Superior temporal gyrus (tissue), 1 donor: Measurements from ENCODE around the gene JDP2.

Experiments used
- DNase-seq: peaks from one replicate; pipeline ENCODE4 v3.0.0-alpha.2; 2016; ENCODE audit errors: extremely low spot score

The JDP2 gene

DNA sequence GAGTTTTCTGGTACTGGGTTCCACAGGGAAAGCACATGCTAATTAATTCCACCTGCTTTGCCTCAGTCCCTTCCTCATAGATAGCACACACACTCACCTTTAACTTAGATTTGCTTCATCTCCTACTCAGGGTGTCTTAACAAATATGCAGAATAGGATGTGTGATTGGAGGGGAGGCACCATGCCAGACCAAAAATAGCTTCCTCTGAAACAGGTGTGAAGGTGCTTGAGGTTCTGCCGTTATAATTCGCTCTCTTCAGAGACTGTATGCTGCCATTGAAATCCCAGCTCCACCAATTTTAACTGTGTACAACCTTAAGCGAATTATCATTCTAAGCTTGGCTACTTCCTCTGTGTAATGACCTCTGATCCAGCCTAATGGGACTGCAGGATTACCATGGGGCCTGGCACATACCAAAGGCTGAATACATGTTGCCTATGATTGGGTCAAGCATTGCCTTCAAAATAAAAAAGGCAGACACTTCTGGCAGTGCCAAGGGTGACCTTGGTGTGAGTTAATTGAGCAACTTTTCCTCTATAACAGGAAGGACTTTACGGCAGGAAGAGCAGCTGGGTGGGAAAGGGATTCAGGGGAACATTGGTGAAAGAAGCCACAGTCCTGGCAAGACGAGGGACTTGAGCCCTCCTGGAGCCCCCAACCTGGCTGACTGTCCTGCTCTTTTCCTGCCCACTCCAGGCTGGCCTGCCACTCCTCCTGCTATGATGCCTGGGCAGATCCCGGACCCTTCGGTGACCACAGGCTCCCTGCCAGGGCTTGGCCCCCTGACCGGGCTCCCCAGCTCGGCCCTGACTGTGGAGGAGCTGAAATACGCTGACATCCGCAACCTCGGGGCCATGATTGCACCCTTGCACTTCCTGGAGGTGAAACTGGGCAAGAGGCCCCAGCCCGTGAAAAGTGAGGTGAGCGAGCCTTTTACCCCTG lies 9.7 kb downstream of the JDP2 start:
- DNase-seq = no peak

DNA sequence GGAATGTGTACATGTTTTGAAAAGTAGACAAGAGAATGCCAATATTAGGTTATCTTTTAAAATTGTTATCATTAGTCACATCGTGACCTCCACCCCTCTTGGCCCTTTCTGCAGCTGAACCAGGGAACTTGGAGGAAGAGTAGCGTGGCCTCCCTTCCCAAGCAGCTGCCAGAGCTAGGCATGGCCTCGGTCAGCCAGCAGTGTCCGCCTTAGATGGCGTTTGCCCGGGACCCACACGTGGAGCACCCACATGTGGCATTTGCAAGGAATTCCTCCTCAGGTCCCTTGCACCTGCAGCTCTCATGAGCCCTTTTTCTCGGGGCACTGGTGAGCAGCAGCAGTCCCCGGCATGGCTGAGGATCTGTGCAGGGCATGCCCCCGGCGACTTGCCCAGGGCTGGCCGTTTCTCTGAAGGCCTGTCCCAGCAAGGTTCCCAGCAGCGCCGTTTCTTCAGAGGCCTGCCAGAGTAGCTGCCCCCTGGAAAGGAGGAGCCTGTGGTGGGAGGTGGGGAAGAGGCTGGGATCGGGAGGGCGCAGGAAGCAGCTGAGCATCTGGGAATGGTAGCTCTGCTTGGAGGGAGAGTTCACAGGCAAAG lies 10.8 kb downstream of the JDP2 start:
- no peak for DNase-seq

DNA sequence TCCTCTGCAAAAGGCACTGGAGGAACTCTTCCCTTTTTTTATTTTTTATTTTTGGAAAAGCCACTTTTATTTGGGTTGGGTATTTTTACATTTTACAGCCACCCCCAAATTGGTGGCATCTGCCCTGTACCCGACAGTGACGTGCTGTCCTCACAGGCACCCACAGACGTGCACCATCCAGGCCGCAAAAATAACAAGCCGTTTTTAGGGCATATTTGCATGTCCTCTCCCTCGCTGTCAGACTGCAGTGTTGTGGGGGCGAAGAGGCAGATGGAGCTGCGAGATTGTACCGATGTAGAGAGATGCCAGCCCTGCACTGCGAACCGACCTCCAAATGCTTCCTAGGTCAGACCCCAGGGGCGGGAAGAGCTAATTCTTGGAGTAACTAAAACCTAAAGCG lies 12.2 kb downstream of the JDP2 start:
- DNase-seq = peak; percentile 56

DNA sequence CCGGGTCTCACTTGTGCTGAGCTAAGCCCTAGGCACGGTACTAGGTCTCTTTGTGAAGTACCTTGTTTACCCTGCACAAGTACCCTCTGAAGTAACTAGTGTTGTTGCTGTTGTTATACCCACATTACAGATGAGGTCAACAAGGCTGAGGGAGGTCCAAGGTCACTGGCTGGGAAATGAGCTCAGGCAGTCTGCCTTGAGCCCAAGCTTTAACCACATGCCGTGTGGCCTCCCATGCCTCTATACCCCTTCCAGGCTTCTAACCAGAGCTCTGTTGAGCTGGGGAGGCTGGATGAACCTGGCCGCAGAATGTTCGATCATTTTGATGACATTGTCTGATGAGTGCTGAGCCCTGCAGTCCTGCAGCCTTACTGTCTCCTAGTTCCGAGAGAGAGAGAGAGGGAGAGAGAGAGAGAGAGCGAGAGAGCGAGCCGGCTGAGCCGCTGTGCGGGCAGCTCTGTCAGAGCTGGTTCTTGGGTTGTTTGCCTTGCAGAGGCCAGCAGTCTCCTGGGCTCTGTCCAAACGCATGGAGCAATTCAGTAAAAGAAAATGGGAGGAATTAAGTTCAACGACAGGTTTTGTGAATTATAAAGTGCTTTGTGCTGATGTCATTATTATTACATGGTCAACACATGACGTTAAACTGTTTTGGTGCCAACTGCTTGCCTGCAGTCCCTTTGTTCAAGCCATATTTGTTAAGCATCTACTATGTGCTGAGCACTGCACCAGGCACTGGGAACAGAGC lies 13.1 kb downstream of the JDP2 start:
- no peak for DNase-seq

DNA sequence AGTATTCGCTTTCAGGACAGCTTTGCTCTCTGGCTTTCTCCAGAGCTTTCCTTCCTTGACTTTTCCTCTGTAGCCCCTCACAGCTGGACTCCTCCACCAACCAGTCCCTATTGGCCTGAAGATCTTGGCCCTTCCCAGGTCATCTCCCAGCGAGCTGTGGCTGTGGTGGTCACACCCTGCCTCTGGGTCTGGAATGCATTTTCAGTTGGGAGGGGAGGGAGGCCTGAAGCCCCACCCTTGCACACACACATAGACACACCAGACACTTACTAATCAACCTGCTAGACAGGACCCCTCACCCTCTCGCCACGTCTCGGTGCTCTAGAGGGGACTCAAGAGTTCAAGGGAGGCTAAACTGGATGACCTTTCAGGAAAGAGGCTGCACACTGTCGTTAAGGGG lies 13.9 kb downstream of the JDP2 start:
- DNase-seq = no peak

DNA sequence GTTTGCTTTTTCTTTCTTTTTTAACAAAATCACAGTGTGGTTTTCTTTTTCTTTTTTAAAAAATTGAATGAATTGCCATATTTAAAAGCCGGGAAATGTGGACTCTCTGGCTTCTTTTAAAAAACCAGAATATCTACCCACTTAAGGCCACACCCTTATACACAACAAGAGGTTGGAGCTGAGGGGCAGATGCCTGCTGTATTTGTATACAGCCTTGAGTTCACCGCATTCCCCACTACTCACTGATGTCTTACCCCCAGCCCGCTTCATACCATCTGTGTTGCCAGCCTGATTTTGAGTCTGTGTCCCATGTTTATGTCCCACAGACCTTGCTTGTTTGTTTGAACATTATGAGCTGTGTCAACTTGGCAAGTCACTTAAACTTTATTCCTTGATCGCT lies 14.3 kb downstream of the JDP2 start:
- DNase-seq = no peak

DNA sequence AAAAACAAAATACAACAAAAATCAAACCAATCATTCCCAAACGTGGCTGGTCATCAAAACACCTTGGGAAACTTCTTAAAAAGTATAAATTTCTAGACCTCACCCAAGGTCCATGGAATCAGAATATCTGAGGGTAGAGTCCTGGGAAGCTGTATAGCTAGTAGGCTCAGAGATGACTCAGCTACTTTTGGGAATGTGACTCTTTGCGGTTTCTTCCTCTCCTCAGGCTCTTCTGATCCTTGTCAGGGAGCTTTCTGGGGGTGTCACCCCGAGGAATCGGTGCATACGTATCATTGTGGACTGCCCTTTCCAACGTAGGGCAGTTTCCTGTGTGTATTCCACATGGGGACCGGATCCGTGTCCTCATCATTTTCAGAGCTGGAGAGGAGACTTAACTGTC lies 14.8 kb downstream of the JDP2 start:
- no peak for DNase-seq

DNA sequence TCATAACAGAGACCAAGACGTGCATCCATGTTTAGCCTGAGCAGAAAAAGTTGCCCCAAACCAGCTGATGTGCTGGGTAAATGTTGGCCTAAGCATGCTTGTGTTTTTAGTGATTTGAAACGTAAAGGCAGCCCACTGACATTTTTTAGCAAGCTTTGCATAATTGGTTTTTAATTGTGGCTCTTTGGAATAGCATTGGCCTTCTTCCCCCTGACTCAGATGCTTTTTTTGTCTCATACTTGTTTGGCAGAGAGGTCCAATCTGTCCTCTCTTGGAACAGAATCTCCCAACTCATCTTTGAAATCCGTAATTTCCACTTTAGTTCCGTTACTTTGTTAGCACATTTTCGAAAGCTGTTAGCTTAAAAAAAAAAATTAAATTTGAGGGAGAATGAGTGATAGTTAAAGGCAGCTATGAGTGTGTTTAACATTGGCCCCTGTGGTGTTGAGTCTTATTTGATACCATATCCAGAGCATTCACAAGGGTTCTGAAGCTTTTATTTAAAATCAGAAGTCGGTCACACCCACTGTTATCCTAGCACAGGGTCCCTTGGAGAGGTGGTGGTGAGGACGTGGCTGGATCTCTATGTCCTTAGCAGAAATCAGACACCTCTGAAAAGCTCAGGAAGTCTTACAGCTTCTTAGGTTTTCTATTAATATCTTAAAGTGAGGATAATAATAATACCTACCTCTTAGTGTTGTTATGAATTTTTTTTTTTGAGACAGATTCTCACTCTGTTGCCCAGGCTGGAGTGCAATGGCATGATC lies 15.6 kb downstream of the JDP2 start:
- DNase-seq = peak; percentile 71

DNA sequence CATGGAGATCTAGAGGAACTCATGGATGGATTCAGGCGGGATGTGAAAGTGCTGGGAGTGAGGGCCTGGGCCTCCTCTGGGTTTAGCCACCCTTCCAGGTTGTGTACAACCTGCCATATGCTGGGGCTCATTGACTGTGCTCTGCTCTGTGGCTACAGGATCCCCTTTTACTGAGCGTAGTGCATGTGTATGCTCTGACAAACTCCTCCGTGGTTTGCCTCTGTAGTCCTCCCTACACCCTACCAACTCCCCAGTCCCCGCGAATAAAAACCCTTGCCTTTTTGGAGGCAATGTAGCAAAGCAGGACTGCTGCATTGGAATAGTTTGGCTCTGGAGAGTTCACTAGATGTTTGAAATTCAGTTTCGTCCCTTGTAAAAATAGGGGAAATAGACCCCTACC lies 17.4 kb downstream of the JDP2 start:
- no peak for DNase-seq

DNA sequence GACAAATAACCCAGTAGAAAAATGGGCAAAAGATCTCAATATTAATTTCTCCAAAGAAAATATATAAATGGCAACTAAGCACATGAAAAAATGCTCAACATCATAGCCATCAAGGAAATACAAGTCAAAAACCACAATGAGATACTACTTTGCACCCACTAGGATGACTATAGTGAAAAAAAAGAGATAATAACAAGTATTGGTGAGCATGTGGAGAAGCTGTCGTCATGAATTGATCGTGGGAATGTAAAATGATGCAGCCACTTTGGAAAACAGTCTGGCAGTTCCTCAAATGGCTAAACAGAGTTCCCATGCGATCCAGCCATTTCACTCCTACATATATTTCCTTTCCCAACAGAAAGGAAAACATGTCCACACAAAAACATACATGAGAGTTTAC lies 18.1 kb downstream of the JDP2 start:
- no peak for DNase-seq

DNA sequence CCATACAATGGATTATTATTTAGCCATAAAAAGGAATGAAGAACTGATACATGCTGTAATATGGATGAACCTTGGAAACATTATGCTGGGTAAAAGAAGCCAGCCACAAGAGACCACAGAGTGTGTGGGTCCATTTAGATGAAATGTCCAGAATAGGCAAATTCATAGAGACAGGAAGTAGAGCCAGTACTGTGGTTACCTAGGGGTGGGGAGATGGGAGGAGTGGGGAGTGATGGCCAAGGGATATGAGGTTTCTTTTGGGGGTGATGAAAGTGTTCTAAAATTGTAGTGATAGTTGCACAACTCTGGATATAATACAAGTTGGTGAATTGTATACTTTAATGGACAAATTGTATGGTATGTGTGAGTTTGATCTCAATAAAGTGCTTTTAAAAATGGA lies 18.6 kb downstream of the JDP2 start:
- no peak for DNase-seq

DNA sequence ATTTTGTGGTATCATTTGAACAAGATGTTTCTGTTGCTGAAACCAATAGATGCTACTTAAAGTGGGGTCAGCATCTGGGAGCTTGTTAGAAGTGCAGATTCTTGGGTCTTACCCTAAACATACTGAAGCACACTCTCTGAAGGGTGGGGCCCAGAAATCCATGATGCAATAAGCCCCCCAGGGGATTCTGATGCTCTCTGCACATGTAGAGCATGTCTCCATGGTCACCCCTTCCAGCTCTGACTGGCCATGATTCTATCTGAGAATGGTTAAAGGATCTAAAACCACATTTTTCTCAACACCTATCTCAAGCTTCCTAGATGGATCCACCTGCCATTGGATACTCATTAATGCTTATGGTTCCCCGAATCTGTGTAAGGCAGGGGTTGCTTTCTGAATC lies 20.4 kb downstream of the JDP2 start:
- DNase-seq = no peak

DNA sequence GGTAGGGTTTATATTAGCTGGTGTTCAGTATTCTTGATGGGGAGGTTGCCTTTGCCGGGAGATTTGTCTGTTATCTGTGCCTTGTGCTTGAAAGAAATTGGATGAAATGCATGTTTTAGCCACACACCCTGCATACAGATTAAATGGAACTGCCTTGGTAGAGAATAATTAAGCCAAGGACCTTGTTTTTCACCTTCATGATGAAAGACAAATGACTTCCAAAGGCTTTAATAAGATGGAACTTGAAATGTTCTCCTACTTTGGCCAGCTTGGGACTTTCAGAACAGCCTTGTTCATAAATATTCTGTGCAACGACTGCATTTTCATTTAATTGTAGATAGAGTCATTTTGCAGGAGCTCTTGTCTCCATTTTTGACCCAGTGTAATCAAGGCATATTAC lies 21.2 kb downstream of the JDP2 start:
- DNase-seq = peak; percentile 44

DNA sequence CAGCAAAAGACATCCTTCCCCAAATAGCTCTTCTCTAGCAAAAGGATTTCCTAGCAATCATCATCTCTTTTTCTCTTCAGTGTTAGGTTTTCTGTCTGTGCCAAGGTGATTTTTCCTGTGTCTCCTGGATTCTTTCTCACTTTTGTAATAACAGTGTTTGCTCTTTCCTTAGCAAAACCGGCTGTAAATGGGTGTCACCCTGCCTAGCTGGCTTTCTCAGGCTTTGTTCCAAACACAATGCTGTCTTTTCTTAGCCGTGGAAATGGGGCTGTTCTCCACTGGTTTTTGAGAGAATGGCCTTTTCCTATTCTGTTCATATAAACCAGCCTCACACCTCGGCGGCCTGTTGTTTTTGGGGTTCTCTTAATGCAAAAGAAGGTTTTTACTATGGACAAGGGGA lies 21.9 kb downstream of the JDP2 start:
- peak; percentile 38 for DNase-seq

DNA sequence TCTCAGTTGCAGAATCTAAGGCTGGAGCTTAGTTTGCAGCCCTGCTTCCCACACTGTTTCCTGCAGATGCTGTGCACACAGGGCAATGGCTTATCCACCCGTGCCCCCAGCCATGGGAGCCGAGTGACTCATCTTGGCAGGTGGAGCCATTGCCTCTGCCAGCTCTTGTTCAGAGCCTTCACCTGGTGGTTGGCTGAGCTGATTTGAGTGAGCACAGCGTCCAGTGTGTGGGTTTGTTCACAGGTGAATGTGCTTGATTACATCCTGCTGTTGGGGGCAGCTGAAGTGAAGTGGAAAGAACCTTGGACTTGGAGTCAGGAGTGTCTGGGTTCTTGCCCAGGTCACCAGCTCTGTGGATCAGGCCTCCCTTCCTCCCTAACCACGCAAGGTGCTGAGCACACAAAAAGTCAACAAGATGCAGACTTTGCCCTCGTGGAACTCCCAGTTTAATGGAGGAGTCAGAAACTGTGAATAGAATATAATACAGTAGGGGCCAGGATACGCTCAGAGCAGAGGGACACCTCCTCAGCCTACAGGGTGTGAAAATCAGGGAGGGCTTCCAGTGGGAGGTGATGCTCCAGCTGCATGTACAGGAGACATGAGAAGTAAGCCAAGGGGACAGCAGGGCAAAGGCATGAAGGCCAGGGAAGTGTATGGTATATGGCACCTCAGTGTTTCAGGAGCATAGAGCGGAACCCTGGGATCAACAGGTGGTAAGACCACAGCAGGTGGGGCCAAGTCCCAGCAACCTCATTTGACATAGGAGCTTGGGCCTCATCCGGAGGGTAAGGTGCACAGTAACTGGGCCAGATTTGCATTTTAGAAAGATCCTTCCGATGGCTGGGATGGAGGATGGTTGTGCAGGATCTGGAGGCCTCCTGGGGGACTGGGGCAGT lies 22.8 kb downstream of the JDP2 start:
- DNase-seq = no peak

DNA sequence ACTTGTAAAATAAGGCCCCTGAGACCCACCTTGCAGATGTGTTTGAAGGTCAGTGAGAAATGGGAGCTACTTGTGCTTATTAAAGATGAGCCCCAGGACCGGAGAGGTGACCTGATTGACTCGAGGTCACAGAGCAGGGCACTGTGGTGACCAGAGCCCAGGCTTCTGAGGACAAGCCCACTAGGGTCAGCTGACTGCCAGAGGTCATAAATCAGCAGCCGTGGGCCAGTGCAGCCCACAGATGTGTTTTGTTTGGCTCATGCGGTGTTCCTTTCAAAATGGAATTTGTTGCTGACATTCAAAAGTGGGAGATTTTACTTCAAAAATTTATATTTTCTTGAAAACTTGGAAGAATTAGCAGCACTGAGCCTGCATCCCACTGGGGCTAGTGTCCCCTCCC lies 24.5 kb downstream of the JDP2 start:
- no peak for DNase-seq

DNA sequence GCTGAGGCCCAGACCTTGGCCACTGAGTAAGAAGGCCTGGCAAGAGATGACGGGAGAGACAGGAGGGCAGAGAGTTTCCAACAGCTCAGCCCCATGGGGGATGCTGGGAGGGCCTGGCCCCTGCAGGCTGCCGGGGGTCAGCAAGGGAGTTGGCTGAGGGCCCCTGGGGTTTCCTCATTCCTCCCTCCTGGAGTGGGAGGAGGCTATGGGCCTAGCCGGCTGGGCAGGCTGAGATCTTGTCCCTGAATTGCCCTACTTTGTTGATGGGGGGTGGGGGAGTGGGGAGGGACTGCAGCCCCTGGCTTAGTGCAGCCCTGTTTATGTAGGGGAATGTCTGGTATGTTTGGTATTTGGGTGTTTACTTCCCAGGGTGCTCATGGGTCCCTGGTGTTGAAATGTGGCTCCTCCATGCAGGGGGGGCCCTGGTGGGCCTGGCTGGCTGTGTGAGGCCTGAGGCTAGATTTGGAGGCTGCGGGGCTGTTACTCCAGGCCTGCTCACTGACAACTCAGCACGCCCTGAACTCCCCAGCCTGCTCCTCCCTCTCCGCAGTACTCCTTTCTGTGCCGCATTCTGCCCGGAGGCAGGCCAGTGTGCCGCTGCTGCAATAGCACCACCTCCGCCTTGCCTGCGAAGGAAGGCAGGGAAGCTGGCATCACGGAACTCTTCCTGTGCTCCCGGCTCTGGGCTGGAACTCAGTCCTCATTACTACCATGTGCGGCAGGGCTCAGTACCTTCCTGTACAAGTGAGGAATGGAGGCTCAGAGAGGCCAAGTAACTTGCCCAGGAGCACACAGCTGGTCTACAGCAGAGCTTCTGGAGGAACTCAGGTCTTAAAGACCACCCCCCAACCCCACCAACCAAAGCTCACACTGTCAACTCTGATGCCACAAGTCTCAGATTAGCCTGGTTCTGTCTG lies 25.3 kb downstream of the JDP2 start:
- DNase-seq = no peak

DNA sequence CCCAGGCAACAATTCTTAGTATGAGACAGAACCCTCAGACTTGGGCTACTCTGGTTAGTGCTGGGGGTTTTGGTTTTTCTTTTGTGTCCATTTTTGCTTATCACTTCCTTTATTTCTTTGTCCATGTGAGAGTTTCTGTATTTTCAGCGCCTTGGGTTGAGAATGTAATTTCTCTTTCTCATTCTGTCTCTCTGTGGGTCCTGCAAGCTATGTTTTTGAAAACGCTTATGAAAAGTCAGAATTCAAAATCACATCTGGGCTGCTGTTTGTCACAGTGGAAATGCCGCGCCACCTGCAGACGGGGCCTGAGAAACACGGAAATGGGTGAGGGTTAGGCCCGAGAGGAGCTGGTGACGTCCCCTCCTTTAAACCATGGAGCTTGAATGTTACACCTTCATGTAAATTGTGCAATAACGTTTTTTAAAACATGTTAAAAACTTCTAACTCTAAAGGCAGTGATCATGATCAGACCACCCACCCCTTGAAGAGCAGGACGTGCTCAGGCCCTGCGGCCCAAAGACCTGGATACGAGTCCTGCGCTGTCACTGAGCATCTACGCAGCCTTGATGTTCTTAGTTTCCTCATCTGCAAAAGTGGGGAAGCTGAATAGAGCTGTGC lies 26.1 kb downstream of the JDP2 start:
- DNase-seq = no peak

DNA sequence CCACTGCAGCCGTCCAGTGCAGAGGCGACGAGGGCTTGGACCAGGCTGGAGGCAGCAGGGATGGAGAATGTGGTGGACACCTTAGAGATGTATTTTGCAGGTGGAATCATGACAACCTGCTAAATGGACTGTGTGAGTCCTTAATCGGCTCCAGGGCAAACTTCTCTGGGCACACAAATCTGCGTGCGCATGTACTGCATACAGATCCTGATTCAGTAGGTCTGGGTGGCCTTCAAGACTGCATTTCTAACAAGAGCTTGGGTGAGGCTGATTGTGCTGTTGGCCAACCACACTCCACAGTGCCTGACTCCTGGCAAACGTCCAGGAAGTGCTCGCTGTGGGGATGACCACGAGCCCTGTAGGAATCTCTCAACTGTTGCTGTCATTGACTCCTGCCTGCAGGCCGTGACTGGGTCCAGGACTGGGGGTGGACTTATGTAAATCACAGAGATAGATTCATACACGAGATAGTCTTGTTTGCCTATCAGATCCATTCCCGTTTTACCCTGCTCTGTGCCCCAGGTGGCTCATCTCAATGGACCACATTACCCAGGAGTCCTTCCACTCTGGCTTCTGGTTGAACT lies 27.2 kb downstream of the JDP2 start:
- no peak for DNase-seq
